GM12864 (cell line): ENCODE results near the gene DEFB127.
"Not testable (repeated sequence)": the region's sequence is repeated elsewhere in the genome, so short reads cannot be mapped to it uniquely, and the experiment has no call there.

Experiments
- DNase-seq: peaks from one replicate; pipeline ENCODE4 v3.0.0-alpha.2; 2011; ENCODE audit warnings: low read depth
- H3K4me3 ChIP-seq: 2 replicates; pipeline ENCODE4 v1.5.1; 2011; ENCODE audit warnings: mild to moderate bottlenecking, low read depth, low read length, control low read depth
- TF ChIP-seq, protein P1 (sequence below): IDR thresholded peaks from 2 replicates; pipeline ENCODE4 v1.5.1; 2011; ENCODE audit warnings: low read depth, mild to moderate bottlenecking, moderate library complexity, low read length, control low read depth, inconsistent platforms; ENCODE audit errors: missing control alignments

DEFB127 gene

GRCh38 chr20:157154-157553, at the start of gene DEFB127:
DEFB127 (plus strand) TSS chr20:157454; CDS start chr20:157545, 91 bp downstream.
- no peak for DNase-seq
- TF ChIP-seq, protein P1, sequence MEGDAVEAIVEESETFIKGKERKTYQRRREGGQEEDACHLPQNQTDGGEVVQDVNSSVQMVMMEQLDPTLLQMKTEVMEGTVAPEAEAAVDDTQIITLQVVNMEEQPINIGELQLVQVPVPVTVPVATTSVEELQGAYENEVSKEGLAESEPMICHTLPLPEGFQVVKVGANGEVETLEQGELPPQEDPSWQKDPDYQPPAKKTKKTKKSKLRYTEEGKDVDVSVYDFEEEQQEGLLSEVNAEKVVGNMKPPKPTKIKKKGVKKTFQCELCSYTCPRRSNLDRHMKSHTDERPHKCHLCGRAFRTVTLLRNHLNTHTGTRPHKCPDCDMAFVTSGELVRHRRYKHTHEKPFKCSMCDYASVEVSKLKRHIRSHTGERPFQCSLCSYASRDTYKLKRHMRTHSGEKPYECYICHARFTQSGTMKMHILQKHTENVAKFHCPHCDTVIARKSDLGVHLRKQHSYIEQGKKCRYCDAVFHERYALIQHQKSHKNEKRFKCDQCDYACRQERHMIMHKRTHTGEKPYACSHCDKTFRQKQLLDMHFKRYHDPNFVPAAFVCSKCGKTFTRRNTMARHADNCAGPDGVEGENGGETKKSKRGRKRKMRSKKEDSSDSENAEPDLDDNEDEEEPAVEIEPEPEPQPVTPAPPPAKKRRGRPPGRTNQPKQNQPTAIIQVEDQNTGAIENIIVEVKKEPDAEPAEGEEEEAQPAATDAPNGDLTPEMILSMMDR = no peak
- H3K4me3 ChIP-seq = no peak within 1 kb of the TSS

GRCh38 chr20:112396-112795, 44.9 kb upstream of the DEFB127 start:
- no peak overlapping the region for H3K4me3 ChIP-seq
- DNase-seq = no peak
- TF ChIP-seq, protein P1 = no peak

DNA sequence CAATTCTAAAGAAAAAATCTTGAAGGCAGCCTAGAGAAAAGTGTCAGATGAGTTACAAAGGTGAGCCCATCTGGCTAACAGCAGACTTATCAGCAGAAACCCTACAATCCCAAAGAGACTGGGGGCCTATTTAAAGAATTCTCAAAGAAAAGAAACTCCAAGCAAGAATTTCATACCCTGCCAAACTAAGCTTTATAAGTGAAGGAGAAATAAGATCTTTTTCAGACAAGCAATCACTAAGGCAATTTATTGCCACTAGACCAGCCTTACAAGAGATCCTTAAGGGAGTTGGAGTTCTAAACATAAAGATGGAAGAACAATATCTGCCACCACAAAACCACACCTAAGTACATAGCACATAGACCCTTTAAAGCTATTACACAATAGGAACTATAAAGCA, 39.7 kb upstream of the DEFB127 start:
- no peak for DNase-seq
- TF ChIP-seq, protein P1 = no peak
- no peak overlapping the region for H3K4me3 ChIP-seq

GRCh38 chr20:129786-130323, 27.4 kb upstream of the DEFB127 start:
- not testable (repeated sequence) for DNase-seq, H3K4me3 ChIP-seq

GRCh38 chr20:137668-138490, 19.4 kb upstream of the DEFB127 start:
- no peak for DNase-seq
- TF ChIP-seq, protein P1 = peak; percentile 54
- no peak overlapping the region for H3K4me3 ChIP-seq

- TF ChIP-seq, protein P1 = no peak
- no peak within 1 kb of the TSS for H3K4me3 ChIP-seq
- DNase-seq = no peak
Observed at GRCh38 chr20:142290-142689, 15.0 kb upstream of the DEFB127 start, which contains the start of gene DEFB126. DEFB126 (plus strand) TSS chr20:142590; CDS start chr20:142629, 39 bp downstream.

- no peak overlapping the region for H3K4me3 ChIP-seq
- no peak for DNase-seq
- TF ChIP-seq, protein P1 = no peak
Observed at GRCh38 chr20:145877-146276, 11.4 kb upstream of the DEFB127 start.
